Parathyroid adenoma (tissue), 2 donors: ENCODE data around the gene SETD9.

Source experiments
- H2AFZ ChIP-seq: fragments of 300-600 bp; sonication (generic); one replicate; pipeline ENCODE4 v1.7.0; 2017; ENCODE audit warnings: antibody characterized with exemption, mild to moderate bottlenecking
- H3K27ac ChIP-seq: fragments of 300-600 bp; sonication (generic); one replicate; pipeline ENCODE4 v1.7.0; 2017
- H3K27me3 ChIP-seq: fragments of 300-600 bp; sonication (generic); one replicate; pipeline ENCODE4 v1.7.0; 2017; ENCODE audit warnings: low read length; ENCODE audit not compliant: control insufficient read depth, insufficient read depth
- H3K36me3 ChIP-seq: fragments of 300-600 bp; sonication (generic); one replicate; pipeline ENCODE4 v1.7.0; 2017; ENCODE audit warnings: low read length; ENCODE audit not compliant: control insufficient read depth, insufficient read depth
- H3K4me1 ChIP-seq: fragments of 300-600 bp; sonication (generic); one replicate; pipeline ENCODE4 v1.7.0; 2017; ENCODE audit warnings: control low read depth
- H3K4me2 ChIP-seq: fragments of 300-600 bp; sonication (generic); one replicate; pipeline ENCODE4 v1.7.0; 2017; ENCODE audit warnings: low read length
- H3K4me3 ChIP-seq: fragments of 300-600 bp; sonication (generic); one replicate; pipeline ENCODE4 v1.7.0; 2017; ENCODE audit warnings: low read depth, low read length
- H3K79me2 ChIP-seq: fragments of 300-600 bp; sonication (generic); one replicate; pipeline ENCODE4 v1.7.0; 2017; ENCODE audit warnings: control low read depth
- H3K9ac ChIP-seq: fragments of 300-600 bp; sonication (generic); one replicate; pipeline ENCODE4 v1.7.0; 2017; ENCODE audit warnings: mild to moderate bottlenecking
- H3K9me3 ChIP-seq: fragments of 300-600 bp; sonication (generic); one replicate; pipeline ENCODE4 v1.7.0; 2017; ENCODE audit warnings: low read length; ENCODE audit not compliant: control insufficient read depth
- TF ChIP-seq, protein P1 (sequence below): fragments of 300-600 bp; sonication (generic); IDR thresholded peaks from one replicate; pipeline ENCODE4 v1.7.0; 2017; ENCODE audit warnings: antibody characterized with exemption, mild to moderate bottlenecking
- donor health status: primary hyperparathyroidism.

SETD9 gene

DNA sequence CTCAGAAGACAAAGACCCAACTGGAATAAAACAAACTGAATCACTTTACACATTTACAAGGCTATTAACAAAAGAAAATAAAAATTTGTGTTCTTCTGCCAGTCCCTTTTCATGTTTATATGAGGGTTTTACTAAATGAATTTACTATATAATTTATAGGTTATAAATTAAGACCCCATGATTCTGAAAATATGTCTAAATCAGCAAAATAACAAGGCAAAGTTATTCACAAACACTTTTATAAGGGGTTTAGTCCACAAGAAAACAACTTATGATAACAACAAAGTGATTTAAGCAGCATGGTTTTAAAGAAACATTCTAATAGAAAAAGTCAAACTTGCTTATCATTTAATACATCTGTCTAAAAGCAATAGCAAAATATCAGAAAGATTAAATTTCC lies 37.7 kb downstream of the SETD9 start:
- Histone ChIP-seq H3K4me2 (no peak overlapping the region), H3K4me3 (no peak overlapping the region), H3K79me2 (peaks cover 13% of the 10 kb centered on the region), H3K9me3 (no peaks in the 10 kb centered on the region), H3K36me3 (no peaks in the 10 kb centered on the region), H3K4me1 (peaks cover 5% of the 10 kb centered on the region), H3K27me3 (no peaks in the 10 kb centered on the region), H3K9ac (no peak overlapping the region), H3K27ac (no peak overlapping the region), H2AFZ (no peak overlapping the region)
- TF ChIP-seq, protein P1, sequence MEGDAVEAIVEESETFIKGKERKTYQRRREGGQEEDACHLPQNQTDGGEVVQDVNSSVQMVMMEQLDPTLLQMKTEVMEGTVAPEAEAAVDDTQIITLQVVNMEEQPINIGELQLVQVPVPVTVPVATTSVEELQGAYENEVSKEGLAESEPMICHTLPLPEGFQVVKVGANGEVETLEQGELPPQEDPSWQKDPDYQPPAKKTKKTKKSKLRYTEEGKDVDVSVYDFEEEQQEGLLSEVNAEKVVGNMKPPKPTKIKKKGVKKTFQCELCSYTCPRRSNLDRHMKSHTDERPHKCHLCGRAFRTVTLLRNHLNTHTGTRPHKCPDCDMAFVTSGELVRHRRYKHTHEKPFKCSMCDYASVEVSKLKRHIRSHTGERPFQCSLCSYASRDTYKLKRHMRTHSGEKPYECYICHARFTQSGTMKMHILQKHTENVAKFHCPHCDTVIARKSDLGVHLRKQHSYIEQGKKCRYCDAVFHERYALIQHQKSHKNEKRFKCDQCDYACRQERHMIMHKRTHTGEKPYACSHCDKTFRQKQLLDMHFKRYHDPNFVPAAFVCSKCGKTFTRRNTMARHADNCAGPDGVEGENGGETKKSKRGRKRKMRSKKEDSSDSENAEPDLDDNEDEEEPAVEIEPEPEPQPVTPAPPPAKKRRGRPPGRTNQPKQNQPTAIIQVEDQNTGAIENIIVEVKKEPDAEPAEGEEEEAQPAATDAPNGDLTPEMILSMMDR: no peak

DNA sequence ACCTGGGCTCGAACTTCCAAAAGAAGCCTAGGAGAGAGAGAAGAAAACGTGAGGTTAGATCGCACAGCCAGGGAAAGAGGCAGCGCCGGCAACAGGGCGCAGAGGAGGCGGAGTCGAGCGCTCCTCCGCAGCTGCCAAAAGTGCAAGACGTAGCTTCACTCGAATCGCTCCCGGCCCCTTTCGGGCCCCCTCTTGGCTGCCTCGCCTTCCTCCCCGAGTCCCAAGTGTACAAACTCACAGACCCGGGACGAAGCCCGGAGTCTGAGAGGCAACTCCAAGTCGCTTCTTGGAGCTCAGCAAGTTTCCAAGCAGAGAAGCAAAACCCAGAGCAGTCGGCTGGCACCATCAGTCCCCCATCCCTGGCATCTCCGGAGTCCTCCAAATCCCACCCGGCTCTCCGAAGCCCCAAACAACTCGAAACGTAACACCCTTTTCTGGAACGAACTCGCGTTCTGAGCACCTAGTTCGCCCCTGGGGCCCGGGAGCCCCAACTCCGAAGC lies 41.3 kb downstream of the SETD9 start:
- H3K27ac ChIP-seq: no peak overlapping the region
- H2AFZ ChIP-seq: peak overlapping the region; percentile 82
- TF ChIP-seq, protein P1: no peak

DNA sequence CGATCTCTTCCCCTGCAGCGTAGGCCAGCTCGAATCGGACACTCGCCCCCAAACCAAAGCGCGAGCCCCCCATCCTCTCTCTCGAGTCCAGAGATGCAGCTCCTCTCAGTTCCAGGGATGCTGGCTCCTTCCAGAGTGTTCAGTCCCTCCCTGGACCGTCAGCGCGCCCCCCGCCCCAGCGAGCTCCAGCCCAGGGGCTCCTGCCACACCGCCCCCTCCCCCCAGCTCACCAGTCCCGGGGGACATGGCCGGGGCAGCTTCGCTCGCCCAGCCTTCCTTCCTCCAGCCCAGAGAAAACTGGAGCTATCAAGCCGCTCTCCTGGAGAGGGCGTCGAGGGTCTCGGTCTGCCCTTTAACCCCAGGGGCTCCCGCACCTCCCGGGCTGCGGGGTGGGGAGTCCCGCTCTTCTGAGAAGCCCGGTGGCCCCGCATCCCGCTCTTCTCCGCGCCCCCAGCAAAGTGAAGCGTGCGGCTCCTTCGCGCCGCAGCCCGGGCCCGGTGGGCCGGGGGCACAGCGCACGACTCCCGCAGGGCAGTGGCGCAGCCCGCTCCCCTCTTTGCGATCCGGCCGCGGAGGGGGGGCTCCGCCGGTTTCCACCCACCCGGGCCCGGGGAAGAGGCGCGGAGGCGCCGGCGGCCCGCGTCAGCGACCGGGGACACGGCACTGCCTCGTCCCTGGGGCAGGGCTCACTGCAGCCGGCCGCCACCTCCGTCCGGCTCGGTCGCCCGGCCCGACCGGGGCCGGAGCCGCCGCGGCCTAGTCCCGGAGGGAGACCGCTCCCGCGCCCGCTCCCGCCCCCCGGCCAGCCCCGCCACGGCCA lies 41.9 kb downstream of the SETD9 start:
- Histone ChIP-seq H2AFZ (peak overlapping the region; percentile 82), H3K36me3 (no peaks in the 10 kb centered on the region), H3K4me3 (peak overlapping the region; percentile 72), H3K27me3 (no peaks in the 10 kb centered on the region), H3K9me3 (no peaks in the 10 kb centered on the region), H3K27ac (peak overlapping the region; percentile 61), H3K4me1 (peaks cover 5% of the 10 kb centered on the region), H3K4me2 (peak overlapping the region; percentile 89), H3K9ac (peak overlapping the region; percentile 74), H3K79me2 (peaks cover 13% of the 10 kb centered on the region)
- TF ChIP-seq, protein P1: no peak

More for the DNA sequence above, 41.3 kb downstream of the SETD9 start:
- H3K79me2 ChIP-seq: peaks cover 13% of the 10 kb centered on the region
- H3K4me1 ChIP-seq: peaks cover 5% of the 10 kb centered on the region
- H3K9ac ChIP-seq: peak overlapping the region; percentile 74
- H3K36me3 ChIP-seq: no peaks in the 10 kb centered on the region
- H3K9me3 ChIP-seq: no peaks in the 10 kb centered on the region
- no peaks in the 10 kb centered on the region for H3K27me3 ChIP-seq
- H3K4me3 ChIP-seq: peak overlapping the region; percentile 72
- peak overlapping the region; percentile 89 for H3K4me2 ChIP-seq

DNA sequence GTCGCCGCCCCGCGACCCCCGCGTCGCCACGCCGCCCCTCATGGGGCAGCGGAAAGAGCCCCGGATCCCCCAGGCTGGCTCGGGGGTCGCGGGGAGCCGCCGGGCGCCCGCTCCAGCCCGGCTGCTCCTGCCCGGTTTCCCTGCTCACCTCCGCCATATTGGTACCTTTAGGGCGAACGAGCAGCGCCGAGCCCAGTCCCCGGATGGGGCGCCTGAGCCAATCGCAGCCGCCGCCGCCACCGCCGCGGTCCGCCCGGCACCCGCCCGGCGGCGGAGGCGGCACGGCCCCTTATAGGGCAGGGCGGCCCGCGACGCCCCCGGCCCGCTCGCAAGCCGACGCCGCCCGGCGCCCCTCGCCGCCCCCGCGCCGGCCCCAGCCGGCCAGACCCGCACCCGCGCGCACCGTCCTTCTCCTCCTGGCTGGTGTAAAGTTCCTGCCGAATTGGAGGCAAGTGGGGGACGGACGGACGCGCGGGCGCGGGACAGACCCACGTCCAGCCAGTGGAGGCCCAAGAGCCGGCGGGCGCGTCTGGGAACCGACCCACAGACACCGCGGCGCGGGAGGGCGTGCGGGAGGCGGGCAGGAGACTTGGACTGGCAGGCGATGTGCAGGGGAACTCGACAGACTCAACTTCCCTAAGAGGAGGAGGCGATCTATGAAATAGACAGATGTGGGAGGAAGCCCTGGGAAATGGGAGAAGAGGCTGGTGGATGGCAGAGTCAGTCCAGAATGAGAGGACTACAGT lies 42.7 kb downstream of the SETD9 start, which contains the start of gene MIER3:
MIER3 (minus strand) TSS at position 178 of the 746 bp plus-strand sequence; CDS start at position 157, 21 bp downstream.
- H3K9me3 ChIP-seq: no peaks in the 10 kb centered on the region

More for the DNA sequence above, 42.7 kb downstream of the SETD9 start, which contains the start of gene MIER3:
- Histone ChIP-seq H3K9ac (peak within 1 kb of the TSS; percentile 74), H3K79me2 (peaks cover 13% of the 10 kb centered on the region), H3K4me1 (peaks cover 5% of the 10 kb centered on the region), H3K27ac (peak within 1 kb of the TSS; percentile 63), H3K4me2 (peak within 1 kb of the TSS; percentile 89), H3K36me3 (no peaks in the 10 kb centered on the region), H3K4me3 (peak within 1 kb of the TSS; percentile 72), H3K27me3 (no peaks in the 10 kb centered on the region), H2AFZ (peak within 1 kb of the TSS; percentile 94)
- TF ChIP-seq, protein P1: no peak
